Measurements from ENCODE around the gene ING2. TPM values are rescaled to one million over a fixed set of nuclear protein-coding genes. Genes with fewer than 3 reads are reported as not detected.
"Not testable (repeated sequence)": the region's sequence is repeated elsewhere in the genome, so short reads cannot be mapped to it uniquely, and the experiment has no call there.

ING2 gene, protein sequence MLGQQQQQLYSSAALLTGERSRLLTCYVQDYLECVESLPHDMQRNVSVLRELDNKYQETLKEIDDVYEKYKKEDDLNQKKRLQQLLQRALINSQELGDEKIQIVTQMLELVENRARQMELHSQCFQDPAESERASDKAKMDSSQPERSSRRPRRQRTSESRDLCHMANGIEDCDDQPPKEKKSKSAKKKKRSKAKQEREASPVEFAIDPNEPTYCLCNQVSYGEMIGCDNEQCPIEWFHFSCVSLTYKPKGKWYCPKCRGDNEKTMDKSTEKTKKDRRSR
- total RNA-seq = 1 to 10 TPM; 3.0 to 7.9 TPM

DNA sequence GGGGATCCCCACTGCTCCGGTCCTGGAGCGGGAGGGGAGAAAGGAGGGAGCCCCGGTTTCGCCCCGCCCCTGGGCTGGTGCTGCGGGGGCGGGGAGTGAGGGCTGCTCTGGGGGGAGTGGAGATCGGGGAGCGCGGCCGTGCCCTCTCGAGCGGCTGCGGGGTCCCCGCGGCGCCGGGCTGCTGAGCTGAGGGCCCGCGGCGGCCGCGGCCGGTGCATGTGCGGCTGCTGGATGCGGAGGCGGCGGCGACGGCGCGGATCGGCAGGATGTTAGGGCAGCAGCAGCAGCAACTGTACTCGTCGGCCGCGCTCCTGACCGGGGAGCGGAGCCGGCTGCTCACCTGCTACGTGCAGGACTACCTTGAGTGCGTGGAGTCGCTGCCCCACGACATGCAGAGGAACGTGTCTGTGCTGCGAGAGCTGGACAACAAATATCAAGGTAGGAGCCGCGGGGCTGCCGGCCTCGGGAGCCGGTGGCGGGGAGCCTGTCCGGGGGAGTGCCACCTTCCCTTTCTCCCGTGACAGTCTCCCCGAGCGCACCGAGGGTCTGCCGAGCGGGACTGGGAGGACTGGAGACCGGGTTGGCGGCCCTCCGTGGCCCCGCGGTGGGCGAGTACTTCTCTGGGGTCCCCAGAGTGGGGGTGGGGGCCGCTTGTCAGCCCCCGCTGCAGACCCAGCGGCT lies at the start of gene ING2:
ING2 (plus strand) TSS at position 129 of the 681 bp plus-strand sequence; CDS start at position 267, 138 bp downstream.
- ATAC-seq (ENCODE audit: insufficient number of reproducible peaks, low FRiP score, low read depth) = peak; percentile 57
- Histone ChIP-seq H3K9me3 (no peaks in the 10 kb centered on the region), H3K27ac (peak within 1 kb of the TSS; percentile 90 to 95), H3K4me1 (ENCODE audit: control insufficient read depth in 1 of 2, low read depth in 2 of 2) (peaks cover 14 to 22% of the 10 kb centered on the region in 2 donors), H3K4me3 (peak within 1 kb of the TSS; percentile 78), H3K36me3 (no peaks in the 10 kb centered on the region), H3K27me3 (replicated peaks; ENCODE audit: insufficient read depth) (no peaks in the 10 kb centered on the region)
- DNase-seq (ENCODE audit: low spot score) = no peak
- TF ChIP-seq, protein P1, sequence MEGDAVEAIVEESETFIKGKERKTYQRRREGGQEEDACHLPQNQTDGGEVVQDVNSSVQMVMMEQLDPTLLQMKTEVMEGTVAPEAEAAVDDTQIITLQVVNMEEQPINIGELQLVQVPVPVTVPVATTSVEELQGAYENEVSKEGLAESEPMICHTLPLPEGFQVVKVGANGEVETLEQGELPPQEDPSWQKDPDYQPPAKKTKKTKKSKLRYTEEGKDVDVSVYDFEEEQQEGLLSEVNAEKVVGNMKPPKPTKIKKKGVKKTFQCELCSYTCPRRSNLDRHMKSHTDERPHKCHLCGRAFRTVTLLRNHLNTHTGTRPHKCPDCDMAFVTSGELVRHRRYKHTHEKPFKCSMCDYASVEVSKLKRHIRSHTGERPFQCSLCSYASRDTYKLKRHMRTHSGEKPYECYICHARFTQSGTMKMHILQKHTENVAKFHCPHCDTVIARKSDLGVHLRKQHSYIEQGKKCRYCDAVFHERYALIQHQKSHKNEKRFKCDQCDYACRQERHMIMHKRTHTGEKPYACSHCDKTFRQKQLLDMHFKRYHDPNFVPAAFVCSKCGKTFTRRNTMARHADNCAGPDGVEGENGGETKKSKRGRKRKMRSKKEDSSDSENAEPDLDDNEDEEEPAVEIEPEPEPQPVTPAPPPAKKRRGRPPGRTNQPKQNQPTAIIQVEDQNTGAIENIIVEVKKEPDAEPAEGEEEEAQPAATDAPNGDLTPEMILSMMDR (IDR thresholded peaks at IDR 0.05) = no peak

DNA sequence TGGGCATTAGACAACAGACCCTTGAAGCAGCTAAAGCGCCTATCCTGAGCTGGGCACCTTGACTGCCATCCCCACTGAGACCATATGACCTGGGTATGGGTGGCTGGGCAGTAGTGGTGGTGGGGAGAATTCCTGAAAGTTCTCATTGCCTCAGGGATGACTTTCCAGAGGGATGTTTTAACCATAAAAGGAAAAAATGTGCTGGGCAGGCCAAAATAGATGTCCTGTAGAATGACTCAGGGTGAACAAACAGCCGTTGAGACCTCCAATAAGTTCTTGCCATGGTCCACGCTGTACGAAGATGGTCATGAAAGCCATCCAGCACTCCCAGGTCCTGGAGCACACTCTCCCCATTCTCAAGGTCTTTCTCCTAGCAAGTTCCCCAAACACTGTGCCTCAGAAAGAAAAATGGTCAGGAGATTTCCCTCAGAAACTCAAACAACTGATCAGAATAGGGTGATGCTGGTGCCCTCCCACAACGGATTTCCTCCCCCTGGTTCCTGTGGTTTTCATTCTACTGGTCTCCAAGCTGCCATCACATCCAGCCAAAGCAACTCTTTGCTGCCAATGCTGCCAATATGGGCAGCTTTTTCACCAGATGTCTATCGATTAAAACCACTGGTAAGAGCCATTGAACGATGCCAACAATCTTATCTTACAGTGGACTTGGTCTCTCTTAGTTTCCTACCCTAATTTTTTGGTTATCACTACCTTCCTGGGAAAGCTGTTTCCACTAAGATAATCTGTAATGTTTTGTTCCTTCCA lies 49.2 kb upstream of the ING2 start:
- H3K36me3 ChIP-seq = peaks cover 8% of the 10 kb centered on the region
- TF ChIP-seq, protein P1 (IDR thresholded peaks at IDR 0.05) = no peak
- no peaks in the 10 kb centered on the region for H3K9me3 ChIP-seq
- DNase-seq (ENCODE audit: low spot score) (no peak), ATAC-seq (ENCODE audit: insufficient number of reproducible peaks, low FRiP score, low read depth) (no peak)
- no peak overlapping the region for H3K27ac ChIP-seq
- H3K27me3 ChIP-seq (replicated peaks; ENCODE audit: insufficient read depth) = no peaks in the 10 kb centered on the region
- no peak overlapping the region for H3K4me3 ChIP-seq
- no peaks in the 10 kb centered on the region for H3K4me1 ChIP-seq (ENCODE audit: control insufficient read depth in 1 of 2, low read depth in 2 of 2)

DNA sequence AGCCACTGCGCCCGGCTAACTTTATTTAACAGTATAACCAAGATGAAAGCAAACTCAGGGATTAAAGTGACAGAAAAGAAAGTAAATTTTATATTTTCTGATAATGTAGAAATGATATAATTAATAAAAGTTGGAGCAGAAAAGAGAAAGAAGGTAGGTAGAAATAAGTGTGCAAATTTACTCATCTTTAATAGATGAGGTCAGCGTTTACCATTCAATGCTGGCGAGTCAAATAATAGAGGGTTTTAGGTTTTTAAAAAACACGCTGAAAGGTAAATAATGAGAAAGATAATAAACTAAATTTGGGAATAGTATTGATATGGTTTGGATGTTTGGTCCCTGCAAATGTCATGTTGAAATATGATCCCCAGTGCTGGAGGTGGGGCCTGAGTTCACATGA lies 46.9 kb upstream of the ING2 start:
- TF ChIP-seq, protein P1 (IDR thresholded peaks at IDR 0.05) = no peak
- Histone ChIP-seq H3K4me3 (no peak overlapping the region), H3K4me1 (ENCODE audit: control insufficient read depth in 1 of 2, low read depth in 2 of 2) (no peaks in the 10 kb centered on the region), H3K27ac (no peak overlapping the region), H3K36me3 (no peaks in the 10 kb centered on the region), H3K9me3 (no peaks in the 10 kb centered on the region), H3K27me3 (replicated peaks; ENCODE audit: insufficient read depth) (no peaks in the 10 kb centered on the region)
- ATAC-seq (ENCODE audit: insufficient number of reproducible peaks, low FRiP score, low read depth) (no peak), DNase-seq (ENCODE audit: low spot score) (no peak)

DNA sequence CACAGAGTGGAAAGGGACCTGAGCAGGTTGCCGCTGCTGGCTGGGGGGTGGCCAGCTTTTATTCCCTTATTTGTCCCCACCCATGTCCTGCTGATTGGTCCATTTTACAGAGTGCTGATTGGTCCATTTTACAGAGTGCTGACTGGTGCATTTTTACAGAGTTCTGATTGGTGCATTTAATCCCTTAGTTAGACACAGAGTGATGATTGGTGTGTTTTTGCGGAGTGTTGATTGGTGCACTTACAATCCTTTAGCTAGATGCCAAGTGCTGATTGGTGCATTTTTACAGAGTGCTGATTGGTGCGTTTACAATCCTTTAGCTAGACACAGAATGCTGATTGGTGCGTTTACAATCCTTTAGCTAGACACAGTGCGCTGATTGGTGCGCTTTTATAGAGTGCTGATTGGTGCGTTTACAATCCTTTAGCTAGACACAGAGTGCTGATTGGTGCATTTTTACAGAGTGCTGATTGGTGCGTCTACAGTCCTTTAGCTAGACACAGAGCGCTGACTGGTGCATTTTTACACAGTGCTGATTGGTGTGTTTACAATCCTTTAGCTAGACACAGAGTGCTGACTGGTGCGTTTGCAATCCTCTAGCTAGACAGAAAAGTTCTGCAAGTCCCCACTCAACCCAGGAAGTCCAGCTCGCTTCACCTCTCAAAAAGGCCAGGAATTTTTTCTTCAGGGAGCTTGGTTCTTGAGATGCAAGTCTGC lies 40.8 kb upstream of the ING2 start:
- not testable (repeated sequence) for H3K36me3 ChIP-seq; H3K9me3 ChIP-seq; H3K4me1 ChIP-seq (ENCODE audit: control insufficient read depth in 1 of 2, low read depth in 2 of 2); H3K4me3 ChIP-seq; H3K27ac ChIP-seq; DNase-seq (ENCODE audit: low spot score); ATAC-seq (ENCODE audit: insufficient number of reproducible peaks, low FRiP score, low read depth); H3K27me3 ChIP-seq (replicated peaks; ENCODE audit: insufficient read depth)

DNA sequence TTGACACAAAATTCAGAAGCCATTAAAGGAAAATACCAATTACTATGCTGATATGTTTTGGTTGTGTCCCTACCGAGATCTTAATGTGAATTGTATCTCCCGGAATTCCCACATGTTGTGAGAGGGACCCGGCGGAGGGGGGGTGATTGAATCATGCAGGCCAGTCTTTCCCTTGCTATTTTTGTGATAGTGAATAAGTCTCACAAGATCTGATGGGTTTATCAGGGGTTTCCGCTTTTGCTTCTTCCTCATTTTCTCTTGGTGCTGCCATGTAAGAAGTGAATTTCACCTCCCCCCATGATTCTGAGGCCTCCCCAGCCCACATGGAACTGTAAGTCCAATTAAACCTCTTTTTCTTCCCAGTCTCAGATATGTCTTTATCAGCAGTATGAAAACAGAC lies 39.0 kb upstream of the ING2 start:
- H3K4me3 ChIP-seq; H3K27me3 ChIP-seq (replicated peaks; ENCODE audit: insufficient read depth); H3K36me3 ChIP-seq; H3K9me3 ChIP-seq; DNase-seq (ENCODE audit: low spot score); ATAC-seq (ENCODE audit: insufficient number of reproducible peaks, low FRiP score, low read depth); H3K4me1 ChIP-seq (ENCODE audit: control insufficient read depth in 1 of 2, low read depth in 2 of 2); H3K27ac ChIP-seq: not testable (repeated sequence)
